Measurements from ENCODE around the gene UFD1.

- no peak for TF ChIP-seq CTCF (IDR thresholded peaks at IDR 0.05; ENCODE audit: low read depth, low read length)
- TF ChIP-seq EZH2phosphoT487 (IDR thresholded peaks at IDR 0.05; ENCODE audit: low read depth) = no peak
These were observed 58.7 kb downstream of the UFD1 start for GRCh38 chr22:19420321-19420720.
